Measurements from ENCODE around the gene USP9X.
"Not testable (repeated sequence)": the region's sequence is repeated elsewhere in the genome, so short reads cannot be mapped to it uniquely, and the experiment has no call there.

The USP9X gene

DNA sequence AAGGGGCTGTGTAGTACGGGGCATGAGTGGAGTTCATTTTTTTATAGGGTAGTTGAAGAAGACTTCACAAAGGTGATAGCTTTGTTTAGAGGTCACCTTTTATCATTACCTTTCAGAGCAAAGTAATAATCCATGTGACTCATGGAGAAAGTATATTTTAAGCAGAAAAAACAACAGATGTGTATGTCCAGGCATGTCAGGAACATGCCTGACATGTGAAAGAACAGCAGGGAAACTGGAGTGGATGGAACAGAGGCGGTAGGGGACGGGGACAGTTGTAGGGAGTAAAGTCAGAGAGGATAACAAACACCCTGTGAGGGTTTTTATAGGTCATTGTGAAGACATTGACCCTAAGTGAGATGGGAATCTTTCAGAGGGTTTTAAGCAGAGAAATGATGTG is 107.6 kb downstream of the USP9X start:
- DNase-seq, result no peak

DNA sequence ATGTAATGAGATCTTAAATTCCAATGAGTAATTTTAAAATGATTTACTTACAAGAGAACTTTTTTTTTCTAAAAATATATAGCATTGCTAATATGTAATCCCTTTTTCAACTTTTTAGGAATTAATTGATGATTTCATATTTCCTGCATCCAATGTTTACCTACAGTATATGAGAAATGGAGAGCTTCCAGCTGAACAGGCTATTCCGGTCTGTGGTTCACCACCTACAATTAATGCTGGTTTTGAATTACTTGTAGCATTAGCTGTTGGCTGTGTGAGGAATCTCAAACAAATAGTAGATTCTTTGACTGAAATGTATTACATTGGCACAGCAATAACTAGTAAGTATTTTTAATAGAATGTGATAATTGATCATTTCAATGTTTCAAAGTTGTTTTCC is 113.2 kb downstream of the USP9X start:
- DNase-seq, result no peak

DNA sequence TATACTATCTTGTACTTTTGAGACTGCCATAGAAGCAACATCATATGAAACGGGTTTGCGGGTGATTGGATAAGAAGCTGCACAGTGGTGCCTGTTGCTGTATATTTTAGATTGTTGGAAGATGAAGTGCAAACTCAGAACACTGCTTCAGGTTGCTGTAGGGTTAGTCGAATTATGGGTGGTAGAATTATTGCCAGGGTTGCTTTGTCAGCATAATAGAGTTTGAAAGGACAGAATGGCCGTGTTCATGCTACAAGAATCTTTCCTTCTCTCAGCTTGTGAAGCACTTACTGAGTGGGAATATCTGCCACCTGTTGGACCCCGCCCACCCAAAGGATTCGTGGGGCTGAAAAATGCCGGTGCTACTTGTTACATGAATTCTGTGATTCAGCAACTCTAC is 115.5 kb downstream of the USP9X start:
- no peak for DNase-seq

DNA sequence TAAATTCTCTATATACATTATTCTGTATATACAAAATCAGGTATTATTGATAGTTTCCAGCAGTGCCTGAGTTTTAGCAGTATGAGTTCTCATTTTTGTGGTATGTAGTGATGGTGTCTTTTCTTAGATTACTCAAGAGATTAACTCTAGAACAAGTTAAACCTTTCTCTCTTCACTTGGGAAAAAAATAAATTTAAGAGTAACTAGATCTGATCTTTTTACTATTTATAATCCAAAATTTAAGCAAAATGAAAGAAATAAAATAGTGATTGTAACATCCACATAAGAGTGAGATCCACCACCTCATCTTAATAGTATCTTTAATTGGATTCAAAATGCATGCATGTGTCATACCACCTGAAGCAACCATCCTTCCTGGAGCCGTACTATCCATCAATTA is 124.6 kb downstream of the USP9X start:
- no peak for DNase-seq

DNA sequence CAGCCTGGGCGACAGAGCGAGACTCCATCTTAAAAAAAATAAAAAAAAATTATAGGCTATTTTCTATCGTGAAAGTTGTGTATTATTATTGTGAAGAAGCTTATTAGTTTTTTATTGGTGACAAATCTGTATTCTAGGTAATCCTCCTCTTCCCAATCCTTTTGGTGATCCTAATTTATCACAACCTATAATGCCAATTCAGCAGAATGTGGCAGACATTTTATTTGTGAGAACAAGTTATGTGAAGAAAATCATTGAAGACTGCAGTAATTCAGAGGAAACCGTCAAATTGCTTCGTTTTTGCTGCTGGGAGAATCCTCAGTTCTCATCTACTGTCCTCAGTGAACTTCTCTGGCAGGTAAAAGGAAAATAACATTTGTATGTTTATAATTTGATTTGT is 139.4 kb downstream of the USP9X start:
- no peak for DNase-seq

DNA sequence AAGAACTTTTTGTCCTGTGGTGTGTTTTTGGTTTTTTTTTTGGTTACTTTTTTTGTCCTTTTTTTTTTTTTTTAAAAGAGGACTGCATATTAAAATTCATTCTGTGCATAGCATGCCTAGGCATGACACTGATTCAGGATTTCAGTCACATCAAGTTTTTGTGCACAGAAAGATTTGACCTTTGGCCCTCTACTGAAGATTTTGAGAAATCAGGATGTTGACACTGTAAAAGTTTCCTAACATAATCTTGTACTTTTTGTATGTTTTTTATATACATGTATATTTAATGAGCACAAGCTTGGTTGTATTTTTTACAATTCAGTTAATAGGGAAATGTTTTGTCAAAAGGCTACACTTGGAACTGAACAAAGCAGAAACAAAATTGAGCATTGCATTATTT is 148.7 kb downstream of the USP9X start:
- no peak for DNase-seq

DNA sequence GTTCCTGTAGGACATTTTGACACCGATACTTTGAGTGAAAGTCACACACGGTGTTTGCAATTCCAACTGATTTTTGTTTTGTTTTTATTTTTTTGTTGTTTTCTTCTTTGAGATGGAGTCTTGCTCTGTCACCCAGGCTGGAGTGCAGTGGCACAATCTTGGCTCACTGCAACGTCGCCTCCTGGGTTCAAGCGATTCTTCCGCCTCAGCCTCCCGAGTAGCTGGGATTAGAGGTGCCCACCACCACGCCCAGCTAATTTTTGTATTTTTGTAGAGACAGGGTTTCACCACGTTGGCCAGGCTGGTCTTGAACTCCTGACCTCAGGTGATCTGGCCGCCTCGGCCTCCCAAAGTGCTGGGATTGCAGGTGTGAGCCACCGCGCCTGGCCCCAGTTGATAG is 149.2 kb downstream of the USP9X start:
- not testable (repeated sequence) for DNase-seq

DNA sequence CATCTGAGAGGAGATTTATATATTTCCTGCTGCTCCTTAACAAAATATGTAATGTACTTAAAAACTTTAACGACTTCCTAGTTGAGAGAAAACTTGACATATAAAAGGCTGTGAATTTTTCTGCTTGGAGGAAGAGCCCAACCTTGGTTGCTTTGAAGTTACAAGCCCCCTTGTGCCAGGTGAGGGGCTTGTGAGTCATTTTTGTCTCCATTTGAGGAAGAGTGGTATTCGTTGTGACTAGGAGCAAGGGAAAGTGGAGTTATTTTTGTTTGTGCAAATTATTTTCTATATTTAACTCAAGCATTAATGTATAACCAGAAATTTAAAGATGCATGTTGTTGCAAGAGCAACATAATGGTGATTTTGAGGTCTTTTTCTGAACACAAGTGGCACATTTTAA is 149.7 kb downstream of the USP9X start:
- DNase-seq, result no peak

DNA sequence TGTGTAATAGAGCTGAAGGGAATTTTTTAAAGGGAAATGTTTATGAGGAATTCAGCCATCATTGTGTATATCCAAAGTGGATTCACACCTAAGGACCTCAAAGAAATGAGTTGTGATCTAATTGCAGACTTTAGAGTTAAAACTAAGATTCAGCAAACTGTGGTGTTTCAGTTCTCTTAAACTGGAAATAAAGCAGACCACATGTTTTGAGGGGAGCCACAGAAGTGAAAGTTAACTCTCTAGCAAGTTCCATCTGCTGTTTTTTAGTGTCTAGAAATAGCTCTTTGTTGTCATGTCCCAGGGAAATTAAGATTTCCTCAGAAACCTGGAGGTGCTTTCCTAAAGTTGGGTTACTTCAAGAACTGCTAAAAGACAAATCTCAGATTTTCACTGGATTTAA is 151.4 kb downstream of the USP9X start:
- DNase-seq, result no peak

DNA sequence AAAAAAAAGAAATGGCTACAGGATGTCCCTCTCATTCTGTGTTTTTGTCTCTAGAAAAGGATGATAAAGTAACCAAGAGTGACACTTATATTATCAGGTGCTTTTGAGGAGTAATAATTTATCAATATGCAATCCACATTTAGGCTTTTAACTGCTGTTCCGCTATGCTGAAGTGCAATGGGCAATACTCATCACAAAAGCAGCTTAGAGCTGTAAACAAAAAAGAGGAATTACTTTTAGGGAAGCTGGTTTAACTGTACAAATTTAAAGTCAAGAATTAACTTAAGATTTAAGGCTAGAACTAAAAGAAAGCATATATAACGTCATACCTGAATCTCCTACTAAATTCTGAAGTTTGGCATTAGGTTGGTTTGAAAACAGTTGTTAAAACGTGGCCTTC is 155.3 kb downstream of the USP9X start:
- DNase-seq, result peak; percentile 16

DNA sequence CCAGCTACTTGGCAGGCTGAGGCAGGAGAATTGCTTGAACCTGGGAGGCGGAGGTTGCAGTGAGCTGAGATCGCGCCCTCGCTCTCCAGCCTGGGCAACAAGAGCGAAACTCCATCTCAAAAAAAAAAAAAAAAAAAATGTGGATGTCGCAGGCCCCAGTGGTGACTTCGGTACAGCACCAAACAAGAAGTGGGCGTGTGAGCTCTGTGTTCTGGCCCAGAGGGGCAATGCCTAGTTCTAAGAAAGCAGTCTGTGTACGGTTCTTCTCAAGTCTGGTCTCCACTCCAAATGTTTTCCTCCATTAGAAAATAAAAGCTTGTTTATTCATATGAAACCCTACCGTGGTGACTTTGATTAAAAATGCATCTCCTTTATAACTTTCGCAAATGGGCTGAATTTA is 156.7 kb downstream of the USP9X start:
- no peak for DNase-seq

DNA sequence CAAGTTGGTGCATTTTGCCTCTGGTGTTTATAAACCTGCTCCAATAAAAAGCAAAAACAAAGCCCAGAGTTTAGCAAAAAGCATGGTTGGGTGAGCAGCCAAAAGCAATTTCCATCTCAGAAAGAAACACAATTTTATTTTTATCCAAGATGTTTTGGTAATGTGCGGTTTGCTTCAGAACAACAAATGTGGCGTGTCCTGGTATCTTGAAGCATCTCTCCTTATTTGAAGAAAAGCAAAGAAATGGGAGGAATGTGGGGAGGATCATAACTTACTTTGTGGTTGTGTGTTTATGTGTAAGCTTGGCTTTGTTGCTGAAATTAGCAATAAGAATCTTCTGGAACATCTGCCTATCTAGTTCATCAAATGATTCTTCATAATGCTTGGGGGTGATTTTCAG is 160.4 kb downstream of the USP9X start:
- DNase-seq, result no peak

DNA sequence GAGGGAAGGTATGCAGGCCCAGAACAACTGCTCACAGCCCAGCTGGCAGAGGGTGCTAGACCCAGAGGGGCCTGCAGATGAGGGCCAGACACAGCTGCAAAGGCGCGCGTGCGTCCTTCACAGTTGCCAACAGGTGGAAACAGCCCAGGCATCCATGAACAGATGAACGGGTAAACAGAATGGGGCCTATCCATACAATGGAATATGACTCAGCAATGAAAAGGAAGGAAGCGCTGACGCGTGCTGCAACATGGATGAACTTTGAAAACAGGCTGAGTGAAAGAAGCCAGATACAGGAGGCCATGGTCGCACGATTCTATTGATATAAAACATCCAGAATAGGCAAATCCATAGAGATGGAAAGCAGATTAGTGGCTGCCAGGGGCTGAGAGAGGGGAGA is 165.6 kb downstream of the USP9X start:
- no peak for DNase-seq

DNA sequence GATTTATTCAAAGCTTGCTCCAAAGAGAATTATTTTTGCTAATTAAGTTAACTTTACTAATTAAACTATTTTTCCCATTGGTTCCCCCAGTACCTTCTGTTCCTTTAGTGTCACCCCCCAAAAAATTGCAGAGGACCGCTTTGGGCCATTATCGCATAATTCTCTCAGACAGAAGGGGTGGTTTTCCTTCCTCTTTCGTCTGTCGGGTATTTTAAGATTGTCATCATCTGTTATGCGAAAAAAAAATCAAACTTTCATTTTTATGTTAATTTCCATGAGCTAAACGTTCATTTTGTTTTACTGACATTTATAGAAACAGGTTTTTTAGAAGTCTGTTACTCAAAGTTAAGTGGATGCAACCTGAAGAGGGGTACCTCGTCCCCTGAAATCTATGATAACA is 172.6 kb downstream of the USP9X start:
- peak; percentile 34 for DNase-seq

DNA sequence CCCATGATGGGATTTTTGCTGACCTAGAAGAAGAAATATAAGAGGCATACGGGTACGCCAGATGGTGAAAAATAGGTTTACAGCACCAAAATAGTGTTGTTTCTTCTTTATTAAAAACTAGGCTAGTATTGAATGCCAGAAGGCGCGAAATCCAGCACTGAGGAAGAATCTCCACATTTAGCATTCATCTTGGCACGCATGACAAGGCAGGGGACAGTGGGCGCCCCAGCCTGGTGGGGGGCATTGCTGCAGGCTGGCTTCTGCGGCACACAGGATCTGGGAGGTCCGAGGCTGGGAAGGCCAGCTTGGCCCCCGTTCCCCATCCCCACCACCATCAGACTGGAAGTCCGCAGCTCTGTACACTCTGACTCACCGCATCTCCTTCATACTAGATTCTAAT is 173.0 kb downstream of the USP9X start:
- DNase-seq, result no peak

DNA sequence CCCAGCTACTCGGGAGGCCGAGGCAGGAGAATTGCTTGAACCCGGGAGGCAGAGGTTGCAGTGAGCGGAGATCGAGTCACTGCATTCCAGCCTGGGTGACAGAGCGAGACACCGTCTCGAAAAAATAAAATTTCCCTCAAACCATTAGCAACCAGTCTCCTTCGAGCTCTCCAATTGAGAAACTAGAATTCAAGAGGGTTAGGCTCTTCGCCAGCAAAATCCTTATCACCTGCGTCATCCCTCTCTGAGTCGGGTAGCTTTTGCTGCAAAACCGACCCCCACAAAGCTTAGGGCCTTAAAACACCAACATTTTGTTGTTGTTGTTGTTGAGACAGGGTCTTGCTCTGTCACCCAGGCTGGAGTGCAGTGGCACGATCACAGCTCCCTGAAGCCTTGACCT is 173.6 kb downstream of the USP9X start:
- no peak for DNase-seq

DNA sequence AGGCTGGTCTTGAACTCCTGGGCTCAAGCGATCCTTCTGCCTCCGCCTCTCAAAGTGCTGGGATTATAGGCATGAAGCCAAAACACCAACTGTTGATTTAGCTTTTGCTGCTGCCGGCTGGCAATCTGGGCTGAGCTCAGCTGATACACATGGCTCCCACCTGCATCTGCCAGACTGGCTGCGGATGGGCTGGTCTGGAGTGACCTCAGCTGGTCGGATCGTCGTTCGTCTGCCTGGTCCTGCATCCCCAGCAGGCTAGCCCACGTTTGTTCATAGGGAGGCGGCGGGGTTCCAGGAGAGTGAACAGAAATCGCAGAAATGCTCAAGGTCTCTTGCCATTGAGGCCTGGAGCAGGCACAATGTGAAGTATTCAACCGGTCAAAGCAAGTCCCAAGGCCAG is 174.3 kb downstream of the USP9X start:
- no peak for DNase-seq

DNA sequence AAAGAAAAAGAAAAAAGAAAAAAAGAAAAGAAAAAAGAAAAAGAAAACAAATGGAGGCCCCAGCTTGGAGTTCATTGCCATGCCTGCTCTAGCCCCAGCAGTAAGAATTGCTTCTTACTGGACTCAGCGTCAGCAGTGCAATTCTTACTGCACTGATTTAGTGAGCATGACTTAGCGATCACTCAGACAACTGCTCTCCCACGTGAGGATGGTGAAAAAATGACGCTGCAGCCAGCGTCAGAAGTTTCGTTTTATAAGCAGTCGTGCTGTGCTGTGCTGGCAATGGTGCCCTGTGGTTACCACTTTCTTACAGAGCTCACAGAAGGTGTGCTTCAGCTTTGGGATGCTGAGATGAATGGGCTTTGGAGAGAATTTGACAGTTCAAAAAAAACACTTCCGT is 180.4 kb downstream of the USP9X start:
- peak; percentile 23 for DNase-seq

DNA sequence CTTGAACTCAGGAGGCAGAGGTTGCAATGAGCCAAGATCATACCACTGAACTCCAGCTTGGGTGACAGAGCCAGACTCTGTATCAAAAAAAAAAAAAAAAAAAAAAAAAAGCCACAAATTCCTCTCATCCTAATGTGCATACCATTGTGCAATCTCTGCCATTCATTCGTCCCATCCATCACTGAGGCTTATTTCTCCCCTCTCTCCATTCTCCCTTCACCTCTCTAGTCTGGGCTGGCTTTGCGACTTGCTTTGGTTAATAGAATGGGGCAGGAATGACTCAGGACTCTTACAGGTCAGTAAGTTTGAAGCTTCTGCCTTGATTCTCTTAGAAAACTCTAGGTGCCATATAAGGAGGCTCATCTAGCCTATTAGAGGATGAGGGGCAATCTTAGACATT is 188.4 kb downstream of the USP9X start:
- DNase-seq, result no peak

DNA sequence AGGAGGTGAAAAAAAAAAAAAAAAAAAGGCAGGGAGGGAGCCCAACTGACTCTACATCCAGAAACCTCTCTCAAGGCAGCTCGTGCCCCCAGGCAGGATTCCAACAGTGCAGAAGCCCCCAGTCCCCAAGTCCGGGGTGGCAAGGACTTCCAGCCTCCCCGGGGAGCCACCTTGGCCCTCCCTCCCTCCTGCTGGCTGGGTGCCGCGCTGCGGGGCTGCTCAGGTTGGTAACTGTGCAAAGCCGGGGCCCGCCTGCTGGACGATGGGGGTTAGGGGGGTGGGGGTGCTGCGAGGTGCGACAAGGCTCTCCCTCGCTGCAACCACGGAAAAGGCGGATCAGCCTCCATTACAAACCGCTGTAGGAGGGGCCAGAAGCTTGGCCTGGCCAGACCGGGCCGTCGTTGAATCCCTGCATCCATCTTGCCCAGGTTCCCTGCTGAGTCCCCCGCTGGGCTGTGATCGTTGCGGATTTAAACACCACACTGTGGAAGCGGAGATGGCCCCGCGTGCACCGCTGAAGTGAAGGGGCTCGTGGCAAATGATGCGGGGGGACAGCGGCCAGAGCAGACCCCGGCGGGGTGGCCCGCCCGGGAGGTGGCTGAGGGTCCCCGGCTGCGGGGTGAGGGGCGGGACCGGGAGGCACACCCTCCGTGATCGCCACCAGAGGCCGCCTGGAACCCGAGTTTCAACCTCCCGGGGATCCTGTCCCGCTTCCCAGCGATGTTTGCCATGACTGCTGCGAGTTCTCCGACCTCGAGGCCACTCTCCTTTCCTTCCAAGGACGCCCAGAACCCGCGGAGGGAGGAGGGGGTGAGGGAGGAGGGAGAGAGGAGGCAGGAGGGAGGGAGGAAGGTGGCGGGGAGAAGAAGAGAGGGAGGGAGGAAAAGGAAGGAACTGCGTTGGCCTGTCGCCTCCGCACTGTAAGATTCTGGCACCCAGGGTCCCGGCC is 190.7 kb downstream of the USP9X start:
- DNase-seq, result peak; percentile 56

DNA sequence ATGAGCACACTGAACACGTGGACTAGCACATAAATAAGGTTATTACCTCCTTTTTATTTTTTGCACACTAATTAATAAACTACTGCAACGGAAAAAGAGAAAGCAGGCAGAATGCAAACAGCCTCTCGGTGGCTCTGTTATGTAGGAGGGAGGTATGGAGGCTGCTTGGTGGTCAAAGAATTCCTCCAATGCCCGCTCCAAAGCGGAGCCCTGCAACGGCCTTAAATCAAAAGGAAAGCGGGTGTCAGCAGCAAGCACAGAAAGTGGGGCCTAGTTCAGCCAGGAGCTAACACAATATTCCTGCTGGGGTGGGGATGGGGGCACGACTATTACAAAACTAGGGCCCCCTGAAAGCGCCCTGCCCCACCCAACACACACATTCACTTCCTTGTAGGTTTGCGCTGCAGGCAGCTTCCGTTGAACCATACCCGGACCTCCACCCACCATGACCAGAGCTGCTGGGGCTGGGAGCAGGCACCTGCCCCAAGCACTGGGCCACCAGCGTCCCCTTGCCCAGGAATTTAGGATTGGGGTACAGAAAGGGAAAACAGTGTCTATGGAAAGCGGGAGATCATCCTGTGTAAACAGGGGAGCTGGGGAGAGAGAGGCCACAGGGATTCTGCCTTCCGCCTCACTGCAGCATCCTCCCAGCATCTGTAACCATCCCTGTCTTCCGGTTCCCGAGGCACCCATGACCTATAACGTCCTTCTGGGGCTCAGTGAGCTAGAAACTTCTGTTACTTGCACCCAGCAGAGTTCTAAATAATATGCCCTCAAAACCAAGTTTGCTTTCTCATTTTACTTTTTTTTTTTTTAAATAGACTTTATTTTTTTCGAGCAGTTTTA is 191.6 kb downstream of the USP9X start:
- DNase-seq, result no peak

DNA sequence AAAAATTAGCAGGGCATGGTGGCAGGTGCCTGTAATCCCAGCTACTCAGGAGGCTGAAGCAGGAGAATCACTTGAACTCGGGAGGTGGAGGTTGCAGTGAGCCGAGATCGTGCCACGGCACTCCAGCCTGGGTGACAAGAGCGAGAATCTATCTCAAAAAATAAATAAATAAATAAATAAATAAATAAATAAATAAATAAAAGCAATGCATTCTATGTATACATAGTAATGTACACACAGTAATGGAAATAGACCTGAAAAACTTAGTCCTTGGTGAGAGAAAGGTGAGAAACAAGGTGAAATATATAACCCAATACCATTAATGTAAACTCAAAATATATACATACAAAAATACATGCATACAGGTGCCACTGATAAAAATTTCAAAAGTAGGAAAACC is 197.1 kb downstream of the USP9X start:
- DNase-seq, result not testable (repeated sequence)

DNA sequence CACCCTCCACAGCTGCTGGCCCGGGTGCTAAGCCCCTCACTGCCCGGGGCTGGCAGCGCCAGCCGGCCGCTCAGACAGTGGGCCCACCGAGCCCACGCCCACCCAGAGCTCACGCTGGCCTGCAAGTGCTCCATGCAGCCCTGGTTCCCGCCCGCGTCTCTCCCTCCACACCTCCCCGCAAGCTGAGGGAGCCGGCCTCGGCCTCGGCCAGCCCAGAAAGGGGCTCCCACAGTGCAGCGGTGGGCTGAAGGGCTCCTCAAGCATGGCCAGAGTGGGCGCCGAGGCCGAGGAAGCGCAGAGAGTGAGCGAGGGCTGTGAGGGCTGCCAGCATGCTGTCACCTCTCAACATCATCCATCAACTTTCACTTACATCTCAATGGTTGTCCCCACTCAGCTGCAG is 200.7 kb downstream of the USP9X start:
- DNase-seq, result not testable (repeated sequence)
